ENCODE results near the gene NOLC1. TPM values are rescaled to one million over a fixed set of nuclear protein-coding genes. Genes with fewer than 3 reads are reported as not detected.

The NOLC1 gene
- polyA plus RNA-seq, 1 donor, result 68.3 TPM

DNA sequence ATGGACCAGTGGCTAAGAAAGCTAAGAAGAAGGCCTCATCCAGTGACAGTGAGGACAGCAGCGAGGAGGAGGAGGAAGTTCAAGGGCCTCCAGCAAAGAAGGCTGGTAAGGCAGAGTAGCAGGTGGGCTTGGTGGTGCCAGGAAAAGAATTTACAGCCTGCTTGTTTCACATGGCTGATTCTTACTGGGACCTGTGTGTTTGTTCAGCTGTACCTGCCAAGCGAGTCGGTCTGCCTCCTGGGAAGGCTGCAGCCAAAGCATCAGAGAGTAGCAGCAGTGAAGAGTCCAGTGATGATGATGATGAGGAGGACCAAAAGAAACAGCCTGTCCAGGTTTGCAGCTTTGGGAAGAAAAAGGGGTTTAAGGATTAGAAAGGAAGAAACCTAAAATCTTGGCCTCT is 5.0 kb downstream of the NOLC1 start:
- Histone ChIP-seq H3K4me1 (ENCODE audit: control insufficient read depth, insufficient read depth, low read length) (peaks cover 7% of the 10 kb centered on the region), H3K4me3 (ENCODE audit: low read length) (no peak overlapping the region), H3K36me3 (ENCODE audit: control insufficient read depth, insufficient read depth, low read length) (peaks cover 61% of the 10 kb centered on the region), H3K27me3 (ENCODE audit: control insufficient read depth, insufficient read depth, low read length) (no peaks in the 10 kb centered on the region), H3K27ac (ENCODE audit: low read length) (no peak overlapping the region), H3K9me3 (ENCODE audit: control insufficient read depth, low read depth, low read length) (no peaks in the 10 kb centered on the region)
- DNase-seq, result no peak
- WGBS (ENCODE audit: insufficient coverage, low lambda C conversion rate), result no CpG with 5 or more reads among the region's 3 CpGs

DNA sequence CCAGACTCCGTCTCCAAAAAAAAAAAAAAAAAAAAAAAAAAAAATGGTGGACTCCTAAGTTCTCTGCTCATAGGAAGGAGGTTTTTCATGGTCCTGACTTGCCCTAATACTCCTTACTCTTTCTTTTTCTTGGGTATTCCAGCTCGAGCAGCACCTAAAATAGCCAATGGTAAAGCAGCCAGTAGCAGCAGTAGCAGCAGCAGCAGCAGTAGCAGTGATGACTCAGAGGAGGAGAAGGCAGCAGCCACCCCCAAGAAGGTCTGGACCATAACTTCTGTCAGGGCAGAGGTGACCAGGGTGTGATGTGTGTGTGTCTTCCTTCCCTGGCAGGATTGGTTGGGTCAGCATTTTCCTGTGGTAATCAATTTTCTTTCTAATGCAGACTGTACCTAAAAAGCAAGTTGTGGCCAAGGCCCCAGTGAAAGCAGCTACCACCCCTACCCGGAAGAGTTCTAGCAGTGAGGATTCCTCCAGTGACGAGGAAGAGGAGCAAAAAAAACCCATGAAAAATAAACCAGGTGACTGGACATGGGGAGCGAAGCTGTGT is 6.9 kb downstream of the NOLC1 start:
- H3K36me3 ChIP-seq (ENCODE audit: control insufficient read depth, insufficient read depth, low read length), result peaks cover 74% of the 10 kb centered on the region
- no peak for DNase-seq
- no peaks in the 10 kb centered on the region for H3K9me3 ChIP-seq (ENCODE audit: control insufficient read depth, low read depth, low read length)
- no peak overlapping the region for H3K27ac ChIP-seq (ENCODE audit: low read length)
- no peak overlapping the region for H3K4me3 ChIP-seq (ENCODE audit: low read length)
- WGBS (ENCODE audit: insufficient coverage, low lambda C conversion rate), result 100% methylated on average over 1 of the region's 5 CpGs
- no peaks in the 10 kb centered on the region for H3K27me3 ChIP-seq (ENCODE audit: control insufficient read depth, insufficient read depth, low read length)
- no peaks in the 10 kb centered on the region for H3K4me1 ChIP-seq (ENCODE audit: control insufficient read depth, insufficient read depth, low read length)

DNA sequence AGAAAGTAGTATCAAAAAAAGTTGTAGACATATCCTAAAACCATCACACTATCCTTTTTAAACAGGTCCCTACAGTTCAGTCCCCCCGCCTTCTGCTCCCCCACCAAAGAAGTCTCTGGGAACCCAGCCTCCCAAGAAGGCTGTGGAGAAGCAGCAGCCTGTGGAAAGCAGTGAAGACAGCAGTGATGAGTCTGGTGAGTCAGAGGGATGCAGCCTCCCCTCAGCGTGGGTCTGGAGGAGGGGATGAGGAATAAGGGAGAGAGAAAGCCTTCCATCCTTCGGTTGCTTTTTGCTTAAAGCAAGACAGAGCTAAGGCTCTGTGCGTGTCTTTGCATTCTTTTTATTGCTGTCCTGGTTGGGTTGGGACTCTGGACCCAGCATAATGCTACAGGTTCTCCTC is 7.6 kb downstream of the NOLC1 start:
- no peak overlapping the region for H3K27ac ChIP-seq (ENCODE audit: low read length)
- H3K4me1 ChIP-seq (ENCODE audit: control insufficient read depth, insufficient read depth, low read length), result no peaks in the 10 kb centered on the region
- no peak overlapping the region for H3K4me3 ChIP-seq (ENCODE audit: low read length)
- no CpG with 5 or more reads among the region's 4 CpGs for WGBS (ENCODE audit: insufficient coverage, low lambda C conversion rate)
- no peaks in the 10 kb centered on the region for H3K9me3 ChIP-seq (ENCODE audit: control insufficient read depth, low read depth, low read length)
- no peaks in the 10 kb centered on the region for H3K27me3 ChIP-seq (ENCODE audit: control insufficient read depth, insufficient read depth, low read length)
- H3K36me3 ChIP-seq (ENCODE audit: control insufficient read depth, insufficient read depth, low read length), result peaks cover 74% of the 10 kb centered on the region
- DNase-seq, result no peak

DNA sequence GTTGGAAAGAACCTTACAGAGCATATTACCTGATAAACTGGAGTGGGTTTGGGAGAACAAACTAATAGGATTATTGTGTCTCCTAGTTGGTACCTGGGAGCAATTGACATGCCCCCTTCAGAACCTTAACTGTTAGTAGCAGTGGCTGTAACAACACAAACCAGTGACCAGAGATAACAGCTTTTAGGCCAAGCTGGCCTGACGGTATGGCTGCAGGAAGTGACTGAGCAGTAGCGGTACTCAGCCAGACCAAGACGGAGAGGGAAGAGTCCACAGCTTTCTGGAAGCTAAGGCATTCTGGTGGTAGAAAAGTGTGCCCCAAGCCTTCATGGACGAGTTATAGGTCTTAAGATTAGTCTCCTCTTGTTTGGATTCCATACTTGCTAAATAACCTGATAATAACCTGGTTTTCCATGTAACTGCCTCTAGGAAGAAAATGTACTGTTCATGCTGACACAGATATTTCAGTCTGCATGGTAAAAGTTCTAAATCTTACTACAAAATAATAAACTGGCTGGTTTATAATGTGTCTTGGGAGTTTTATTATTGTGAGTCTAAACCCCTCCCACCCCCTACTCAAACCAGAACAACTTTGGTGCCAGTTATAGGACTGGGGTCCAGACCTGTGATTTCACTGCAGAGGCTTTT is 11.3 kb downstream of the NOLC1 start:
- DNase-seq, result no peak
- Histone ChIP-seq H3K4me3 (ENCODE audit: low read length) (no peak overlapping the region), H3K36me3 (ENCODE audit: control insufficient read depth, insufficient read depth, low read length) (peaks cover 51% of the 10 kb centered on the region), H3K9me3 (ENCODE audit: control insufficient read depth, low read depth, low read length) (no peaks in the 10 kb centered on the region), H3K27ac (ENCODE audit: low read length) (no peak overlapping the region), H3K27me3 (ENCODE audit: control insufficient read depth, insufficient read depth, low read length) (no peaks in the 10 kb centered on the region), H3K4me1 (ENCODE audit: control insufficient read depth, insufficient read depth, low read length) (no peaks in the 10 kb centered on the region)
- WGBS (ENCODE audit: insufficient coverage, low lambda C conversion rate), result no CpG with 5 or more reads among the region's 4 CpGs

DNA sequence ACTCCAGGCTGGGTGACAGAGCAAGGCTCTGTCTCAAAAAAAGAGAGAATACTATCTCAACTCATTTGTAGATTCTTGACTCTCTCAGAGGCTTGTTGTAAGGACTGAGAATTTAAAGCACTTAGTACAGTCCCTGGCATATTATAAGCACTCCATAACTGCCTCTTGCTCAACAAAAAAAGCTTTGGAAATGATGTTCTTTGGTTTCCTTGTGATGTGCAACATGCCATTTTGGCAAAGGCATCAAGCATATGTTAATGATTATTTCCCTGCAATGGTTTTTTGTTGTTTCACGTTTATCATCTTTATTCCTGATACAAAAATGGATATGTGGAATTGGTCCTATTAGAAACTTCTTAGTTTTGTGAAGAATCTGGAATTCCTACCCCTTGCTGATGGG is 15.7 kb downstream of the NOLC1 start:
- no peaks in the 10 kb centered on the region for H3K27me3 ChIP-seq (ENCODE audit: control insufficient read depth, insufficient read depth, low read length)
- DNase-seq, result no peak
- no peak overlapping the region for H3K27ac ChIP-seq (ENCODE audit: low read length)
- H3K4me3 ChIP-seq (ENCODE audit: low read length), result no peak overlapping the region
- peaks cover 10% of the 10 kb centered on the region for H3K36me3 ChIP-seq (ENCODE audit: control insufficient read depth, insufficient read depth, low read length)
- no peaks in the 10 kb centered on the region for H3K9me3 ChIP-seq (ENCODE audit: control insufficient read depth, low read depth, low read length)
- no peaks in the 10 kb centered on the region for H3K4me1 ChIP-seq (ENCODE audit: control insufficient read depth, insufficient read depth, low read length)
- WGBS (ENCODE audit: insufficient coverage, low lambda C conversion rate), result no CpG with 5 or more reads among the region's 1 CpG

DNA sequence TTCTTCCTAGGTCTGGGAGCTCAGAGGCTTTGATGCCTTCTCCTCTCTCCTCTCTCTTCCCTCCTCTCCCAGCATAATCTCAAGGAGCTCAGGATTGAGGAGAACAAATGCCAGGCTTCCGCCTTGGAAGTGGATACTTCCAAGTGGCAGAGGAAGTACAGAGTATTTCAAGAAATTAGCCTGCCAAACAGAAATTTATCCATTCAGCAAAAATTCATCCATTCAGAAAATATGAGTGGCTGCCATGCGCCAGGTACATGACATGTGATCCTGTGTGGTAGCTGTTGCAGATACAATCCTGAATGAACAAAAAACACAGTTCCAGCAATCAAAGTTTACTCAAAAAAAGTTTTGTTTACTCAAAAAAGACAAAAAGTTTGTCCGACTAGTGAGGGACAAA is 18.4 kb downstream of the NOLC1 start:
- DNase-seq, result no peak
- WGBS (ENCODE audit: insufficient coverage, low lambda C conversion rate), result no CpG with 5 or more reads among the region's 3 CpGs
- H3K4me1 ChIP-seq (ENCODE audit: control insufficient read depth, insufficient read depth, low read length), result no peaks in the 10 kb centered on the region
- no peaks in the 10 kb centered on the region for H3K27me3 ChIP-seq (ENCODE audit: control insufficient read depth, insufficient read depth, low read length)
- no peak overlapping the region for H3K27ac ChIP-seq (ENCODE audit: low read length)
- no peaks in the 10 kb centered on the region for H3K9me3 ChIP-seq (ENCODE audit: control insufficient read depth, low read depth, low read length)
- no peaks in the 10 kb centered on the region for H3K36me3 ChIP-seq (ENCODE audit: control insufficient read depth, insufficient read depth, low read length)
- H3K4me3 ChIP-seq (ENCODE audit: low read length), result no peak overlapping the region

DNA sequence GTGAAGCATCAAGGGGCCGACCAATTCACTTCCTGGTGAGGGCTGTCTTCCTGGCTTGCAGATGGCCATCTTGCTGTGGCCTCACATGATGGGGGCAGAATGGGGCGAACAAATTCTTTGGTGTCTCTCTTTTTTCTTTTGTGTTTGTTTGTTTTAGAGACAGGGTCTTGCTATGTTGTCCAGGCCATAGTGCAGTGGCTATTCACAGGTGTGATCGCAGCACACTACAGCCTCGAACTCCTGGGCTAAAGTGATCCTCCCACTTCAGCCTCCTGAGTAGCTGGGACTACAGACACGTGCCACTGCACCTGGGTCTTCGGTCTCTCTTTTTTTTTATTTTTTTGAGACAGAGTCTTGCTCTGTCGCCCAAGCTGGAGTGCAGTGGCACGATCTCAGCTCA is 20.1 kb downstream of the NOLC1 start:
- H3K36me3 ChIP-seq (ENCODE audit: control insufficient read depth, insufficient read depth, low read length), result no peaks in the 10 kb centered on the region
- no peaks in the 10 kb centered on the region for H3K27me3 ChIP-seq (ENCODE audit: control insufficient read depth, insufficient read depth, low read length)
- no peak overlapping the region for H3K27ac ChIP-seq (ENCODE audit: low read length)
- no CpG with 5 or more reads among the region's 8 CpGs for WGBS (ENCODE audit: insufficient coverage, low lambda C conversion rate)
- H3K4me1 ChIP-seq (ENCODE audit: control insufficient read depth, insufficient read depth, low read length), result no peaks in the 10 kb centered on the region
- no peaks in the 10 kb centered on the region for H3K9me3 ChIP-seq (ENCODE audit: control insufficient read depth, low read depth, low read length)
- DNase-seq, result no peak
- no peak overlapping the region for H3K4me3 ChIP-seq (ENCODE audit: low read length)

DNA sequence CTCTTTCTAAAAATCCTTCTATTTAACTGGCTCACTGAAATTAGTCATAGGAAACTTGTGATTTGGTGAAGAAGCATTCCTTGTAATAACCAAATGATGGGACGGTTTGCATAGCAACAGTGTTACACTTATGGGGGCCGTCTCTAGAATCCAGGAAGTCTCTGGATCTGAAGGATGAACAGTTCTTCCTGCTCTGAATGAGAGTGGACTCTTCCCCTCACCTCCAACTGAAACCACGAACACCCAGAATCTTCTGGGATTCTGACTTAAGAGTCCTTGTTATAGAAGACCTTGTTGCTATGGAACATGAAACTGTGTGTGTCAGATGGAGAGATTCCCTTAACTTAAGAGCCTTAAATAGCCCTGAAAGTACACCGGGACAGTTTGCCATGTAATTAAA is 23.2 kb downstream of the NOLC1 start:
- Histone ChIP-seq H3K36me3 (ENCODE audit: control insufficient read depth, insufficient read depth, low read length) (no peaks in the 10 kb centered on the region), H3K9me3 (ENCODE audit: control insufficient read depth, low read depth, low read length) (no peaks in the 10 kb centered on the region), H3K4me3 (ENCODE audit: low read length) (no peak overlapping the region), H3K4me1 (ENCODE audit: control insufficient read depth, insufficient read depth, low read length) (no peaks in the 10 kb centered on the region), H3K27me3 (ENCODE audit: control insufficient read depth, insufficient read depth, low read length) (no peaks in the 10 kb centered on the region), H3K27ac (ENCODE audit: low read length) (no peak overlapping the region)
- no peak for DNase-seq
- WGBS (ENCODE audit: insufficient coverage, low lambda C conversion rate), result no CpG with 5 or more reads among the region's 4 CpGs

DNA sequence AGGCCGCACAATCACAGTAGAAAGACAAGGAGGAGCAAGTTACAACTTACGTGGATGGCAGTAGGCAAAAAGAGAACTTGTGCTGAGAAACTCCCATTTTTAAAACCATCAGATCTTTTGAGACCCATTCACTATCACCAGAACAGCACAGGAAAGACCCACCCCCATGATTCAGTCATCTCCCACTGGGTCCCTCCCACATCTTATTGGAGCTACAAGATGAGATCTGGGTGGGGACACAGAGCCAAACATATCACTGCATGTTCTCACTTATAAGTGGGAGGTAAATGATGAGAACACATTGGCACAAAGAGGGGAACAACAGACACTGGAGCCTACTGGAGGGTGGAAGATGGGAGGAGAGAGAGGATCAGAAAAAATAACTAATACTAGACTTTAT is 32.4 kb downstream of the NOLC1 start:
- Histone ChIP-seq H3K27ac (ENCODE audit: low read length) (no peak overlapping the region), H3K27me3 (ENCODE audit: control insufficient read depth, insufficient read depth, low read length) (no peaks in the 10 kb centered on the region), H3K4me3 (ENCODE audit: low read length) (no peak overlapping the region), H3K36me3 (ENCODE audit: control insufficient read depth, insufficient read depth, low read length) (no peaks in the 10 kb centered on the region), H3K9me3 (ENCODE audit: control insufficient read depth, low read depth, low read length) (no peaks in the 10 kb centered on the region), H3K4me1 (ENCODE audit: control insufficient read depth, insufficient read depth, low read length) (peaks cover 12% of the 10 kb centered on the region)
- WGBS (ENCODE audit: insufficient coverage, low lambda C conversion rate), result no CpG with 5 or more reads among the region's 2 CpGs
- no peak for DNase-seq

DNA sequence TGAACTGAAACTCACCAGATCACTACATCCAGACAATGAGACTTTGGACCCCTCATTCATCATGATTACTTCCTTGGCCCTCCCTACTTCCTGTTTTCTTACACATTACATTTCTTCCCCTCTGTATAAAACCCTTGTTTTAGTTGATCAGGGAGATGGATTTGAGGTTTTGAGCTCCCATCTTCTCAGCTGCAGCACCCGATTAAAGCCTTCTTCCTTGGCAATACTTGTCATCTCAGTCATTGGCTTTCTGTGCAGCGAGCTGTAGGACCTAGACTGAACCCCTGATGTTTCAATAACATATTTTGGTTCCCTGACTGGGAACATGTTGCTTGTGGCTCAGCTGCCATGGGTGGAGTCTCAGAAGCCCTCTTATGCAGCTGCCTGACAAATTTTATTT is 33.1 kb downstream of the NOLC1 start:
- DNase-seq, result no peak
- Histone ChIP-seq H3K4me1 (ENCODE audit: control insufficient read depth, insufficient read depth, low read length) (peaks cover 12% of the 10 kb centered on the region), H3K27ac (ENCODE audit: low read length) (no peak overlapping the region), H3K9me3 (ENCODE audit: control insufficient read depth, low read depth, low read length) (no peaks in the 10 kb centered on the region), H3K36me3 (ENCODE audit: control insufficient read depth, insufficient read depth, low read length) (no peaks in the 10 kb centered on the region), H3K27me3 (ENCODE audit: control insufficient read depth, insufficient read depth, low read length) (no peaks in the 10 kb centered on the region), H3K4me3 (ENCODE audit: low read length) (no peak overlapping the region)
- WGBS (ENCODE audit: insufficient coverage, low lambda C conversion rate), result no CpG with 5 or more reads among the region's 2 CpGs

Data from large intestine (tissue), 3 donors.